Stomach (tissue), 4 donors: ENCODE data around the gene NELL1.

Experiments used
- CTCF ChIP-seq, 7 experiments: fragments of 450-650 bp in 4 of 7; fragments of 200-600 bp in 3 of 7; sonication (generic) in 3 of 7; IDR thresholded peaks; one replicate each; pipeline ENCODE4 v1.5.1; 2016 to 2019; ENCODE audit warnings: antibody characterized with exemption in 7 of 7, control low read depth in 2 of 7, mild to moderate bottlenecking in 1 of 7
- POLR2A ChIP-seq, 4 donors: fragments of 450-650 bp; IDR thresholded peaks; one replicate each; pipeline ENCODE4 v1.6.1; 2016; ENCODE audit warnings: antibody characterized with exemption in 4 of 4, control low read depth in 2 of 4, mild to moderate bottlenecking in 1 of 4, moderate library complexity in 1 of 4
- POLR2AphosphoS5 ChIP-seq, 3 donors: sonication (generic); formaldehyde crosslinking; IDR thresholded peaks; one replicate each; pipeline ENCODE4 v1.6.1; 2016; ENCODE audit warnings: antibody characterized with exemption in 3 of 3

GRCh38 chr11:21180182-21180581 lies 510.8 kb downstream of the NELL1 start:
- no peak for TF ChIP-seq POLR2A (IDR thresholded peaks at IDR 0.05)
- no peak for TF ChIP-seq CTCF (IDR thresholded peaks at IDR 0.05)
- no peak for TF ChIP-seq POLR2AphosphoS5 (IDR thresholded peaks at IDR 0.05)
